Measurements from ENCODE around the gene UGT3A1. TPM values are rescaled to one million over a fixed set of nuclear protein-coding genes. Genes with fewer than 3 reads are reported as not detected.

Gene UGT3A1
- total RNA-seq, 2 experiments from 2014 or later = not detected

DNA sequence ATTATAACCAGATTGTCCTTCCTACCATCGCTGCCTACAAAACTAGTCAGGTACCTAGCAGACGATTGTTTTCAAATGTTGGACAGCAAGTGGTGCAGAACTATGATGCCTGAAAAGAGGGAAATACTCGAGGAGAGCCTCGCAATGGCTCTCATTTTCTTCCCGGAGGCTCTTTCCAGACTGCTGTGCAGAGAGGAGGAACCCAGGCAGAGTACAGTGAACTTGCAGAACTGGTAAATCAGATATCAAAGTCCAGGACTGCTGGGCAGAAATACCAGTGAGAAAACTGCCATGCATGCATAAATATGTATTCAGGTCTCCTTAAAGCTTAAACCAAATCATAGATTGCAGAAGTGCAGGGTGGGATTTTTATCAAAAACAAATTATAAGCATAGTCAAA, 26.4 kb upstream of the UGT3A1 start:
- DNase-seq (no peak), ATAC-seq (no peak)
- intact Hi-C loops (cut with micrococcal nuclease) = no loop called here
- Mint-ChIP-seq H3K9me3 (peaks cover 25% of the 10 kb centered on the region), H3K36me3 (ENCODE audit: low read depth) (peaks cover 3% of the 10 kb centered on the region), H3K4me3 (no peak overlapping the region), H3K27ac (no peak overlapping the region), H3K27me3 (no peaks in the 10 kb centered on the region), H3K4me1 (ENCODE audit: low read depth) (no peaks in the 10 kb centered on the region)
- TF ChIP-seq, protein P1, sequence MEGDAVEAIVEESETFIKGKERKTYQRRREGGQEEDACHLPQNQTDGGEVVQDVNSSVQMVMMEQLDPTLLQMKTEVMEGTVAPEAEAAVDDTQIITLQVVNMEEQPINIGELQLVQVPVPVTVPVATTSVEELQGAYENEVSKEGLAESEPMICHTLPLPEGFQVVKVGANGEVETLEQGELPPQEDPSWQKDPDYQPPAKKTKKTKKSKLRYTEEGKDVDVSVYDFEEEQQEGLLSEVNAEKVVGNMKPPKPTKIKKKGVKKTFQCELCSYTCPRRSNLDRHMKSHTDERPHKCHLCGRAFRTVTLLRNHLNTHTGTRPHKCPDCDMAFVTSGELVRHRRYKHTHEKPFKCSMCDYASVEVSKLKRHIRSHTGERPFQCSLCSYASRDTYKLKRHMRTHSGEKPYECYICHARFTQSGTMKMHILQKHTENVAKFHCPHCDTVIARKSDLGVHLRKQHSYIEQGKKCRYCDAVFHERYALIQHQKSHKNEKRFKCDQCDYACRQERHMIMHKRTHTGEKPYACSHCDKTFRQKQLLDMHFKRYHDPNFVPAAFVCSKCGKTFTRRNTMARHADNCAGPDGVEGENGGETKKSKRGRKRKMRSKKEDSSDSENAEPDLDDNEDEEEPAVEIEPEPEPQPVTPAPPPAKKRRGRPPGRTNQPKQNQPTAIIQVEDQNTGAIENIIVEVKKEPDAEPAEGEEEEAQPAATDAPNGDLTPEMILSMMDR (IDR thresholded peaks at IDR 0.05) = no peak
- ChIA-PET CTCF (no interaction called here), POLR2A (no interaction called here)

DNA sequence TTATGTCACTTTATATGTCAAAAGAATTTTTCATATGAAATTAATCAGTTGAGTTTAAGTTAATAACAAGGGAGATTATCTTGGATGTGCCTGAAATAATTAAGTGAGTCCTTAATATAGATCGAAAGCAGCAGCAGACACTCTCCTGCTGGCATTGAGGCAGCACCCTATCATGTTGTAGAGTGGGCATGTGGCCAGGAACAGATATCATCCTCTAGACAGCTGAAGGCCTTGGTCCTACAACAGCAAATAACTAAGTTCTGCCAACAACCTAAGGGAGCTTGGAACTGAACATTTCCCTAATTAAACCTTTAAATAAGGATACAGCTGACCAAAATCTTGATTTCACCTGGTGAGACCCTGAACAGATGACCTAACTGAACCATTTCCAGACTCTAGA, 25.8 kb upstream of the UGT3A1 start:
- TF ChIP-seq, protein P1 (IDR thresholded peaks at IDR 0.05) = no peak
- peaks cover 27% of the 10 kb centered on the region for H3K9me3 Mint-ChIP-seq
- H3K4me1 Mint-ChIP-seq (ENCODE audit: low read depth) = no peaks in the 10 kb centered on the region
- no peak for ATAC-seq
- H3K27ac Mint-ChIP-seq = no peak overlapping the region
- CTCF ChIA-PET = no interaction called here
- H3K36me3 Mint-ChIP-seq (ENCODE audit: low read depth) = peaks cover 3% of the 10 kb centered on the region
- no peak overlapping the region for H3K4me3 Mint-ChIP-seq
- H3K27me3 Mint-ChIP-seq = no peaks in the 10 kb centered on the region
- no peak for DNase-seq
- POLR2A ChIA-PET = no interaction called here
- intact Hi-C loops (cut with micrococcal nuclease) = no loop called here

DNA sequence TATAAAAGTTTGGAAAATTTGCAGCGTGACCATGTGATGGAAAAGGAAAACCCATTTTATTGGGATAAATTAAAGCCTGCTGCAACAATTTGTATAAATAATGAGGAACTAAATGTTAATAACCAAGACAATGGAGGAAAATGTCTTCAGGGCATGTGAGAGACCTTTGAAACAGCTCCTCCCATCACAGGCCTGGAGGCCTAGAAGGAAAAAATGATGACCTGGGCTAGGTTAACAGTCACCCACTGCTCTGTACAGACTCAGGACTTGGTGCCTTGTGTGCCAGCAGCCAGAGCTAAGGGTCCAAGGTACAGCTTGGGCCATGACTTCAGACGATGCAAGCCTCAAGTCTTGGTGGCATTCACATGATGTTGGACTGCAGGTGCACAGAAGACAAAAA, 22.0 kb upstream of the UGT3A1 start:
- ATAC-seq = no peak
- intact Hi-C loops (cut with micrococcal nuclease) = no loop called here
- no peak overlapping the region for H3K27ac Mint-ChIP-seq
- H3K9me3 Mint-ChIP-seq = peaks cover 35% of the 10 kb centered on the region
- DNase-seq = no peak
- no peaks in the 10 kb centered on the region for H3K4me1 Mint-ChIP-seq (ENCODE audit: low read depth)
- CTCF ChIA-PET = no interaction called here
- no peak overlapping the region for H3K4me3 Mint-ChIP-seq
- POLR2A ChIA-PET = no interaction called here
- H3K27me3 Mint-ChIP-seq = no peaks in the 10 kb centered on the region
- peaks cover 3% of the 10 kb centered on the region for H3K36me3 Mint-ChIP-seq (ENCODE audit: low read depth)
- TF ChIP-seq, protein P1 (IDR thresholded peaks at IDR 0.05) = no peak

DNA sequence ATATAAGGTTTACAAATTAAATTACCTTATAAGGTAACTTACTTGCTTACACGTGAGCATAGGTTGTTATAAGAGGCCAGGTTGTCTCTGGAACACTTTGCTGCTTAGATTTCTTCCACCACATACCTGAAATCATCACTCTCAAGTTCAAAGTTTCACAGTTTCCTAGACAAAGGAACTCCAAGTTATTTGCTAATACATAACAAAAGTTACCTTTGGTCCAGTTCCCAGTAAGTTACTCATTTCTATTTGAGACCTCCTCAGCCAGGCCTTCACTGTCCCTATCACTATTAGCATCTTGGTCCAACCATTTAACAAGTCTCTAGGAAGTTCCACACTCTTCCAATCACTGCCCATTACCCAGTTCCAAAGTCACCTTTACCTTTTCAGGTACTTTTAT, 18.5 kb upstream of the UGT3A1 start:
- peaks cover 26% of the 10 kb centered on the region for H3K9me3 Mint-ChIP-seq
- H3K4me1 Mint-ChIP-seq (ENCODE audit: low read depth) = no peaks in the 10 kb centered on the region
- ChIA-PET CTCF (no interaction called here), POLR2A (no interaction called here)
- no peak for ATAC-seq
- no peaks in the 10 kb centered on the region for H3K27me3 Mint-ChIP-seq
- no peaks in the 10 kb centered on the region for H3K36me3 Mint-ChIP-seq (ENCODE audit: low read depth)
- H3K27ac Mint-ChIP-seq = no peak overlapping the region
- intact Hi-C loops (cut with micrococcal nuclease) = no loop called here
- no peak for DNase-seq
- TF ChIP-seq, protein P1 (IDR thresholded peaks at IDR 0.05) = no peak
- no peak overlapping the region for H3K4me3 Mint-ChIP-seq

DNA sequence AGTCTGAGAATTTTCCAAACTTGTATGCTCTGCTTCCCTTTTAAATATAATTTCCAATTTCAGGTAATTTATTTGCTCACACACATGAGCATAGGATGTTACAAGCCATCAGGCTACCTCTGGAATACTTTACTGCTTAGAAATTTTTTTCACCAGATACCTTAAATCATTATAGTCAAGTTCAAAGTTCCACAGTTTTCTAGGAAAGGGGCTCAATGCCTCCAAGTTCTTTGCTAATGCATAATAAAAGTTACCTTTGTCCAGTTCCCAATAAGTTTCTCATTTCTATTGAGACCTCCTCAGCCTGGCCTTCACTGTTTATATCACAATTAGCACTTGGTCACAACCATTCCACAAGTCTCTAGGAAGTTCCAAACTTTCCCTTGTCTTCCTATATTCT, 16.2 kb upstream of the UGT3A1 start:
- DNase-seq (no peak), ATAC-seq (no peak)
- H3K27ac Mint-ChIP-seq = no peak overlapping the region
- CTCF ChIA-PET = no interaction called here
- H3K4me1 Mint-ChIP-seq (ENCODE audit: low read depth) = no peaks in the 10 kb centered on the region
- TF ChIP-seq, protein P1 (IDR thresholded peaks at IDR 0.05) = no peak
- H3K27me3 Mint-ChIP-seq = peaks cover 4% of the 10 kb centered on the region
- intact Hi-C loops (cut with micrococcal nuclease) = no loop called here
- POLR2A ChIA-PET = no interaction called here
- no peak overlapping the region for H3K4me3 Mint-ChIP-seq
- H3K9me3 Mint-ChIP-seq = peaks cover 8% of the 10 kb centered on the region
- no peaks in the 10 kb centered on the region for H3K36me3 Mint-ChIP-seq (ENCODE audit: low read depth)
